Measurements from ENCODE around the gene HLA-DRB1.

HLA-DRB1 gene

DNA sequence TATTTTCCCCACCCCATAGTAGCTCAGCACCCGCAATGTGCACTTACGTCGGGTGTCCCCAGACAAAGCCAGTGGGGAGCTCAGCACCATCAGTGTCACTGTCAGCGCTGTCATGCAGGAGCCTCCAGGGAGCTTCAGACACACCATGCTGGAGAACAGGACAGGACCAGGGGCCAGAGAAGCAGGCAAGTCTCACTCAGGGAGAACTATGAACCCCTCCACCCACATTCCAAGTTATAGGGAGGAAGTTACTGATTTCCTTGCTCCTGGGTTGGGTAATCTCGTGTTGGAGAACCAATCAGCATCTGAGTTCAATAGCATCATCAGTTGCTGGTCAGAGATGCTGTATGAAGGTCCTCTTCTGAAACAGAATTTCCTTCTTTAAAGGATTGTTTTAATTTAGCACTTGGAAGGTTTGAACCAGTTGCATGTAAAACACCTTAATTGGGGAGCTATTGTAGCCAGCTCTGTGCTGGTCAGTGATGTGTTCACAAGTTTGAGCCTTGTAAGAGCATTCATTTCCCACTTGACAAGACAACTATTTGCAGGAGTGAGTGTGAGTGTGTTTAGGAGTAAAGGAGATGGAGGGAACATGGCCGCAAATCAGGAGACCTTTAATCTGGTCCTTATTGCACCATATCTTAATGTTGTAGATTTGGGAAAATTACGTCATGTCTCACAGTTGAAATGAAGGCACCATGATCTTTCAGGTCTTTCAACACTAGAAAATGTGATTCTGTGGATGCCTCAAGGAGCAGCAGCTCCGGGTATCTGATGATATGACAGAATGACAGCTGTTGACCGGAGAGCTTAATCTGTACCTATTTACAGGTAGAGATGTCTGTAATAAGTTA is at the start of gene HLA-DRB1:
Gene HLA-DRB1, minus strand, starts transcription at position 253 of the 854 bp plus-strand sequence. Its CDS starts 106 bp downstream, at position 147.
- TF ChIP-seq, protein P1, sequence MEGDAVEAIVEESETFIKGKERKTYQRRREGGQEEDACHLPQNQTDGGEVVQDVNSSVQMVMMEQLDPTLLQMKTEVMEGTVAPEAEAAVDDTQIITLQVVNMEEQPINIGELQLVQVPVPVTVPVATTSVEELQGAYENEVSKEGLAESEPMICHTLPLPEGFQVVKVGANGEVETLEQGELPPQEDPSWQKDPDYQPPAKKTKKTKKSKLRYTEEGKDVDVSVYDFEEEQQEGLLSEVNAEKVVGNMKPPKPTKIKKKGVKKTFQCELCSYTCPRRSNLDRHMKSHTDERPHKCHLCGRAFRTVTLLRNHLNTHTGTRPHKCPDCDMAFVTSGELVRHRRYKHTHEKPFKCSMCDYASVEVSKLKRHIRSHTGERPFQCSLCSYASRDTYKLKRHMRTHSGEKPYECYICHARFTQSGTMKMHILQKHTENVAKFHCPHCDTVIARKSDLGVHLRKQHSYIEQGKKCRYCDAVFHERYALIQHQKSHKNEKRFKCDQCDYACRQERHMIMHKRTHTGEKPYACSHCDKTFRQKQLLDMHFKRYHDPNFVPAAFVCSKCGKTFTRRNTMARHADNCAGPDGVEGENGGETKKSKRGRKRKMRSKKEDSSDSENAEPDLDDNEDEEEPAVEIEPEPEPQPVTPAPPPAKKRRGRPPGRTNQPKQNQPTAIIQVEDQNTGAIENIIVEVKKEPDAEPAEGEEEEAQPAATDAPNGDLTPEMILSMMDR (IDR thresholded peaks at IDR 0.05) = no peak

DNA sequence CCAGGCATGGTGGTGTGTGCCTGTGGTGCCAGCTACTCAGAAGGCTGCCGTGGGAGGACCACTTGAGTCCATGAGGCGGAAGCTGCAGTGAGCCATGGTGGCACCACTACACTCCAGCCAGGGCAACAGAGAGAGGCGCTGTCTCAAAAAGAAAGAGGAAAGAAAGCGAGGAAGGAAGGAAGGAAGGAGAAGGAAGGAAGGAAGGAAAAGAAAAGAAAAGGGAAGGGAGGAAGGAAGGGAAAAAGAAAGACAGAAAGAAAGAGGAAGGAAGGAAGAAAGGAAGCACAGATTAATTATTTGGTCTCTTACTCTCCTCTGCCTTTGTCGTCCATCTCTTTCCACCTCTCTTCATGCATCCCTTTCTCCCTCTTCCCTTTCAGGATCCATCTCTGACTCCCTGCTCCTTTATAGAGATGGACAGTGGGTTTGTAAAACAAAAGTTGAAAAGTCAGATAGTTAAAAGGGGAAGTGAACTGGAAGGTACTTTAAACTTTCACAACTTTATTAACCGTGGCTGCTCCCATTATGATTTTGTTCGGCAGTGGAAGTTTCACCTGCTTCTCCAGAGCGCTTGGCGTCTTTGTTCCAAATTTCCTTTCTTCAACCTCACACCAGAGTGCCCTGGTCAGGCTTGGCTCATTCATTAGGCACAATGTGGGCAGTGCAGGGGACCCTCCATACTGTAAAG is 49.0 kb upstream of the HLA-DRB1 start:
- TF ChIP-seq, protein P1 (IDR thresholded peaks at IDR 0.05) = no peak

DNA sequence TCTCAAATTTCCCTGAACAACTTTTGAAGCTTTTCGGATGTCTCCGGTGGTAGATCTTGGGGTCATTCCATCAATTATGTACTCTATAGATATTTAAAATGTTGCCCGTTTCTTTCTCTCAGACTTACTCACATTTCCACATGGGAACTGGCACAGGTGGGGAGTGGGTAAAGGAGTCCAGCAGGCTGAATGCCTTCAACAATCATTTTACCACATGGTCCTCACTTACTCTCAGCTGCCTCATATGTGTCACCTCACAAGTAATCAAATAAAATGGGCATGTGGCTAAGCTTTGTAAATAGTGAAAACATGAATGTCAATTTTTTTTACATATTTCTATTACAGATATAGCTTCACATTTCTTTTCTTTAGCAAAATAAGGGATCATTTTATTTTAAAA is 48.2 kb upstream of the HLA-DRB1 start:
- TF ChIP-seq, protein P1 (IDR thresholded peaks at IDR 0.05) = no peak

DNA sequence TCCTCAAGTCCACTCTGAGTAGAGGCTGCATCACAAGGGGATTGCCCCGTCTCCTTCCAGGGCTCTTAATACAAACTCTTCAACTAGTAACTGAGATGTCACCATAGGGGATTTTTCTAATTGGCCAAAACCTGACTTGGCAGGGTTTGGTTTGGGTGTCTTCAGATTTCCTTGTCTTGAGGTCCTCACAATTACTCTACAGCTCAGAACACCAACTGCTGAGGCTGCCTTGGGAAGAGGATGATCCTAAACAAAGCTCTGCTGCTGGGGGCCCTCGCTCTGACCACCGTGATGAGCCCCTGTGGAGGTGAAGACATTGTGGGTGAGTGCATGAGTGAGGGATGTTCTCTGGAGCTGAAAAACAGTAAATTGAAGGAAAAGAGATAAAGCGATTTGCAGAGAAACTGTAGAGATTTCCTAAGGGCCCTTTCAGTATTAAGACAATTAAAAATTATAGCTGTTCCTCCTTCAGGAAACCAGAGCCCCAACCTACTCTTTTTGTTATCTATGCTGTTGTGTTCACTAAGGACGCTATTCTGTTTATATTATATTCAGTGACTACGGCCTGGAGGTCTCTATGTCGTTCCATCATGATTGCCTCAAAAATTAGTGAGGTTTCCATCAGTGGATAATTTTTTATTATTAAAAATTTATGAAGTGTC is 47.7 kb upstream of the HLA-DRB1 start, which contains the start of gene HLA-DQA1:
Gene HLA-DQA1, plus strand, starts transcription at position 188 of the 662 bp plus-strand sequence. Its CDS starts 53 bp downstream, at position 241.
- TF ChIP-seq, protein P1 (IDR thresholded peaks at IDR 0.05) = no peak

DNA sequence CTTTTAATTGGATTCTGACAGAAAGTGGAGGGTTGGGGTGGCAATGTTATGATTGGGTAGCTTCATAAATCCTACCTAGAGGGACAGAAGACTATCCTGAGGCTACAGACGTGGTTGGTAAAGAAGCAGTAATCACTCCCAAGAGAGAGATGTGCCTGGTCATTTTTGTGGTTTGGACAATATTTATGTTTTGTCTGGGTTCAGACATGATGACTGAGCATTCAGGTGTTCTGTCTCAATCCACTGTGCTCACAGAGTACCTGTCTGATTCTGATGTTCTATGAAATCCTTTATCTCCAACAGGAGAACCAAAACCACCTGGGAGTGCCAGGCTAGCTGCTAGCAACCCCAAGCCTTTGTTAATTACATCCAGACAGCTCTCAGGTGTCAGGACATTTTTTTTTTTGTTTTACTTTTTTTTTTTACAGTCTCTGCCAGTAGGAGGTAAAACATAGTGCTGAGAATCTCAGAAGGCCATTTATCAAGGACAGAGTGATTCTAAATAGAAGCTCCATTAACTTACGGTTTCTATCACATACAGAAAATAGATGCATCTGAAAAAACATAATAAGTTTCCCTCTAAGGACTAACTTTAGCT is 46.0 kb upstream of the HLA-DRB1 start:
- TF ChIP-seq, protein P1 (IDR thresholded peaks at IDR 0.05) = no peak

DNA sequence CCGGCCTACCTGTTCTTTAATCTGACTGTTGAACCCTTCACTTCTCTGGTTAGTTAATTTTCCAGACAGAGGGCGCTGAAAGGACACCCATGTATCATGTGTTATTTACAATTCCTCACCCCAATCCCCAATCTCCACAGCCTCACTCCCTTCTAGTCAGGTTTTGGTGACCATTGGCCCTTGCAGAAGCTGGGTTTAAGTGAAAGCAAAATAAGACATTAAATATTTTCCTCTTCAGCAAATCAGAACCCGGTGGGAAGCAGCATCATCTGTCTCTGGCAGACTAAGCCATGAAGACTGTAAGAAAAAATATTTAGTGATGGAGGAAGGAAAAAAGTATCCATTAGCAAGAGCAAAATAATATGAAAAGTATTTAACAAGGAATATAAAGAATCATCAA is 38.2 kb upstream of the HLA-DRB1 start:
- TF ChIP-seq, protein P1 (IDR thresholded peaks at IDR 0.05) = no peak

DNA sequence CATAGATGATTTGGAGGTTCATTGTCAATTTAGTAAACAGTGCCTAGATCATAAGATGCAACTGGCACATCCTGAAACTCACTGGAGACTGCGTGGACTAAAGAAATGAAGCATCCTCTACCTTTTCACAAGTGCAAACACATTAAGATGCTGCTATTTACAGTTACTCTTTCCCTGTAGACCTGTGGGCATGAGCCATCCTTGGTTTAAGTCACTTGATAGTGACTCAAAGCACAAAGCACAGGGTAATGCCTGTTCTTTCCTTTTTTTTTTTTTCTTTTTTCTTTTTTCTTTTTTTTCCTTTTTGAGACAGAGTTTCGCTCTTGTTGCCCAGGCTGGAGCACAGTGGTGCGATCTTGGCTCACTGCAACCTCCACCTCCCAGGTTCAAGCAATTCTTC is 37.6 kb upstream of the HLA-DRB1 start:
- TF ChIP-seq, protein P1 (IDR thresholded peaks at IDR 0.05) = no peak
